ENCODE data around the gene ZNF568.

Gene ZNF568

DNA sequence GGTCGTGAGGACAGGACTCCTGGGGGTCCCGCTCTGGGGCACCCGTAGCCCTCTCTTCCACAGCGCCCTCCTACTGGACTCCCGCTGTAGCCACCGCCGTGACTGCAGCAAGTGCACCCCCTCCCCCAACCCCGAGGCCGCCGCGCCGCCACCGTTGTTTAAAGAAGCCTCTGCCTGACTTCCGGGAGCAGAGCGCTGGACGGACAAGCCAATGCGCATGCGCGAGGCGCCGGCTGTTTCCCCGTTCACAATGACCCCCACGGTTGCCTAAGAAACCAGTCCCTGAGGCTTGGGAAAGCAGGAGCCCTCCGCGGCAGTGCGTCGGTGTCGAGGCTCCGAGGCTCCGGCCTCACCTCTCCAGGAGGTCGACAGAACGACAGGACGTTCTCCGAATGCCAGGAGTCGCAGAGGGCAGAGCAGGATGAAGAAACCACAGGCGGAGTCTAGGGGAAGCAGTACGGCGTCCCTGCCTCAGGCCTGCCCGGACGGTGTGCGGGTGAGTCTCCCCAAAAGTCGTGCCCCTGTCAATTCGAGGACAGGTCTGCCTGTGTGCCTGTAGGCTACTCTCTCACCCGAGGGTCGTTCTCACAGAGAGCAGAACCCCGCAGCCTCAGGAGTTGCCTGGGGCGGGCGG is 91.6 kb downstream of the ZNF568 start:
- DNase-seq: peak; percentile 31

GRCh38 chr19:37009871-37010270 is 93.7 kb downstream of the ZNF568 start:
- DNase-seq: no peak

DNA sequence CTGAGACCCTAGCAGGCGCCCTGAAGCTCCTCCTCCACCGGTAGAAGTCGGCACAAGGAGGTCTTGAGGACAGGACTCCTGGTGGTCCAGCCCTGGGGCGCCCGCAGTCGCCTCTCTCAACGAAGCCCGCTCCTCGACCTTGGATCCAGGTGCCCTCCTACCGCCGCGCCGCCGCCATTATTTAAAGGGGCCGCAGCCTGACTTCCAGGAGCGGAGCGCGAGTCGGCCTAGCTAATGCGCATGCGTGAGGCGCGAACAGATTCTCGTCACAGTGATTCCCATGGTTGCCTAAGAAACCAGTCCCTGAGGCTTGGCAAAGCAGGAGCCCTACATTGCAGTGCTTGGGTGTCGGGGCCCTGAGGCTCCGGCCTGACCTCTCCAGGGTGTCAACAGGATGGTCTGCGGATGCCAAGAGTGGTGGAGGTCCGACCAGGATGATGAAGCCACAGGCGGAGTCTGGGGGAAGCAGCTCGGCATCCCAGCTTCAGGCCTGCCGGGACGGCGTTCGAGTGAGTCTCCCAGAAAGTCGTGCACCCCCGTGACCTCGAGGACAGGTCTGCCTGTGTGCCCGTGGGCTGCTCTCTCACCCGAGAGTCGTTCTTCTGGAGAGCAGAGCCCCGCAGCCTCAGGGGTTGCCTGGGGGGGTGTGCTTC is 96.1 kb downstream of the ZNF568 start:
- DNase-seq: no peak

GRCh38 chr19:37014456-37014855 is 98.3 kb downstream of the ZNF568 start:
- no peak for DNase-seq

DNA sequence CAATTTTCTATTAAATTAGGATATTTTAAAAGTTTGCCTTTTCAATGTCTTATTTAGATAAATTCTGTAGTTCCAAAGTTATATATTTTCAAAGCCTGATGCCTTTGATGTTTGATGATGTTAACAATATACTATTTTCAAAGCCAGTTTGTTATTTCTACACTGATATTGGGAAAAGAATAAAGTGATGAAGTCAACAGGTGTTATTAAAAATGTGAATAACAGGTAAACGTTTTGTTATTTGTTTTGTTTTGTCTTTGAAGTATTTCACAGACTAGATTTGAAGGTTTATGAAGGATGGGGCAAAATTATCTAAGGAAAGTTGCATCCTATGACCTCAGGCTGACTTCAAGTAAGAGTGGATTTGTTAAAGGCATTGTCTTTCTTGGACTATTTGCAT is 129.0 kb downstream of the ZNF568 start:
- DNase-seq: no peak
